GM12891 (cell line): Measurements from ENCODE around the gene NUDT9.
"Not testable (repeated sequence)": the region's sequence is repeated elsewhere in the genome, so short reads cannot be mapped to it uniquely, and the experiment has no call there.

Experiments
- POLR2A ChIP-seq: IDR thresholded peaks from 2 replicates; pipeline ENCODE4 v1.6.1; 2011; ENCODE audit warnings: low read depth, low read length, control low read depth
- TAF1 ChIP-seq: IDR thresholded peaks from 2 replicates; pipeline ENCODE4 v1.6.1; 2011; ENCODE audit warnings: low read depth, low read length, control low read depth

DNA sequence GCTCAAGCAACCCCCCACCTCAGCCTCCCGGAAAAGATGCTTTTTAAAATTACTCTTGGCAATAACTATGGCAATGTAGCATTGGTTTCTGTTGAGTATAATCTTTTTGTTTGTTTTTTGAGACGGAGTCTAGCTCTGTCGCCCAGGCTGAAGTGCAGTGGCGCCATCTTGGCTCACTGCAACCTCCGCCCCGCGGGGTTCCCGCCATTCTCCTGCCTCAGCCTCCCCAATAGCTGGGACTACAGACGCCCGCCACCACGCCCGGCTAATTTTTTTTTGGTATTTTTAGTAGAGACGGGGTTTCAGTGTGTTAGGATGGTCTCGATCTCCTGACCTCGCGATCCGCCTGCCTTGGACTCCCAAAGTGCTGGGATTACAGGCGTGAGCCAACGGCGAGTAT, 32.3 kb upstream of the NUDT9 start:
- not testable (repeated sequence) for TF ChIP-seq POLR2A, TAF1
